Keratinocyte (primary cell): ENCODE measurements around the gene AOAH. TPM values are rescaled to one million over a fixed set of nuclear protein-coding genes. Genes with fewer than 3 reads are reported as not detected.
A peak's percentile ranks its signal among the peaks of the same experiment; 100 is the strongest.

Source experiments
- DNase-seq: peaks from one replicate; pipeline ENCODE4 v3.0.0-alpha.2; 2011; ENCODE audit warnings: low read depth, missing footprints, low spot score
- FAIRE-seq: peaks from 2 replicates; lab custom pipeline; 2011; peaks lifted over from hg19 to GRCh38; lab: Jason Lieb, UNC
- H2AFZ ChIP-seq: 2 replicates; pipeline ENCODE4 v1.6.0; 2012; ENCODE audit warnings: low read length, control low read depth, inconsistent platforms; ENCODE audit not compliant: control insufficient read depth
- H3K27ac ChIP-seq: 2 replicates; pipeline ENCODE4 v1.5.1; 2011; ENCODE audit warnings: low read length; ENCODE audit not compliant: control insufficient read depth, insufficient read depth
- H3K27me3 ChIP-seq: 3 replicates; pipeline ENCODE4 v1.6.0; 2011; ENCODE audit warnings: low read length; ENCODE audit not compliant: control insufficient read depth, insufficient read depth; ENCODE audit errors: extremely low read depth
- H3K36me3 ChIP-seq, 2 experiments: 2 replicates in 1 of 2; 3 replicates in 1 of 2; pipeline ENCODE4 v1.5.1; 2011; ENCODE audit warnings: low read length in 2 of 2, mild to moderate bottlenecking in 1 of 2; ENCODE audit not compliant: control insufficient read depth in 2 of 2, insufficient read depth in 2 of 2; ENCODE audit errors: extremely low read depth in 1 of 2
- H3K4me1 ChIP-seq: 3 replicates; pipeline ENCODE4 v1.5.1; 2011; ENCODE audit warnings: low read length; ENCODE audit not compliant: control insufficient read depth, insufficient read depth; ENCODE audit errors: extremely low read depth
- H3K4me2 ChIP-seq: 3 replicates; pipeline ENCODE4 v1.6.0; 2011; ENCODE audit warnings: low read depth, low read length; ENCODE audit not compliant: control insufficient read depth, insufficient read depth; ENCODE audit errors: extremely low read depth
- H3K4me3 ChIP-seq, 3 experiments: fragments of 200-600 bp in 1 of 3; sonication (generic) in 1 of 3; 2 replicates in 2 of 3; 3 replicates in 1 of 3; pipeline ENCODE4 v1.5.1; 2011 to 2016; ENCODE audit warnings: low read length in 3 of 3, mild to moderate bottlenecking in 3 of 3, control low read depth in 2 of 3, inconsistent platforms in 1 of 3, low read depth in 1 of 3, mixed read lengths in 1 of 3, mixed run types in 1 of 3, moderate library complexity in 1 of 3; ENCODE audit not compliant: control insufficient read depth in 2 of 3, insufficient read depth in 2 of 3; ENCODE audit errors: extremely low read depth in 1 of 3
- H3K79me2 ChIP-seq: 2 replicates; pipeline ENCODE4 v1.6.0; 2012; ENCODE audit warnings: low read length; ENCODE audit not compliant: control insufficient read depth, insufficient read depth
- H3K9ac ChIP-seq: 3 replicates; pipeline ENCODE4 v1.6.0; 2011; ENCODE audit warnings: low read length; ENCODE audit not compliant: control insufficient read depth, insufficient read depth; ENCODE audit errors: extremely low read depth
- H3K9me1 ChIP-seq: 3 replicates; pipeline ENCODE4 v1.6.0; 2011; ENCODE audit warnings: low read length; ENCODE audit not compliant: control insufficient read depth, insufficient read depth; ENCODE audit errors: extremely low read depth
- H3K9me3 ChIP-seq: 2 replicates; pipeline ENCODE4 v1.5.1; 2012; ENCODE audit warnings: low read depth, low read length; ENCODE audit not compliant: control insufficient read depth
- H4K20me1 ChIP-seq: 3 replicates; pipeline ENCODE4 v1.6.0; 2011; ENCODE audit warnings: low read length; ENCODE audit not compliant: control insufficient read depth, insufficient read depth; ENCODE audit errors: extremely low read depth
- CTCF ChIP-seq, 3 experiments: IDR thresholded peaks in 1 of 3; conservative IDR thresholded peaks in 1 of 3; optimal IDR thresholded peaks in 1 of 3; 2 replicates in 2 of 3; 3 replicates in 1 of 3; pipeline versions ENCODE3 to v1.5.1; 2011; ENCODE audit warnings: low read length in 3 of 3, mild to moderate bottlenecking in 3 of 3, moderate library complexity in 2 of 3, control low read depth in 1 of 3, inconsistent platforms in 1 of 3; ENCODE audit not compliant: insufficient read depth in 2 of 3; ENCODE audit errors: extremely low read depth in 1 of 3
- EZH2 ChIP-seq: IDR thresholded peaks from one replicate; pipeline ENCODE4 v1.6.1; 2012; ENCODE audit warnings: inconsistent platforms, mild to moderate bottlenecking, low read length, moderate library complexity
- dilution Hi-C: fragments of 300-500 bp; cut with MboI; formaldehyde crosslinking; loops from one replicate; pipeline ENCODE4 v1.7.0; 2020; ENCODE audit warnings: low sequenced_read_pairs; ENCODE audit not compliant: extremely low pct_ligation_motif_present
- polyA plus RNA-seq, 5 experiments: library from polyadenylated mRNA; depleted of rRNA in 3 of 5; stranded (reverse) in 3 of 5; stranded (forward) in 1 of 5; unstranded in 1 of 5; fragments of >200 nt; gene quantifications; 1 replicate in 1 of 5; 2 replicates in 3 of 5; 3 replicates in 1 of 5; pipeline versions ENCODE4 v1.2.1 to v1.2.3, GENCODE V29; 2011 to 2012; ENCODE audit warnings: missing spikeins in 2 of 5, low read depth in 1 of 5, low replicate concordance in 1 of 5

The AOAH gene
- polyA plus RNA-seq, 1 donor (not counting 4 experiments of a cell fraction or from before 2014, with no cell fraction given) = 0.43 TPM

- H3K79me2 ChIP-seq = no peaks in the 10 kb centered on the region
These were observed 141.0 kb downstream of the AOAH start for GRCh38 chr7:36583318-36583717.

DNA sequence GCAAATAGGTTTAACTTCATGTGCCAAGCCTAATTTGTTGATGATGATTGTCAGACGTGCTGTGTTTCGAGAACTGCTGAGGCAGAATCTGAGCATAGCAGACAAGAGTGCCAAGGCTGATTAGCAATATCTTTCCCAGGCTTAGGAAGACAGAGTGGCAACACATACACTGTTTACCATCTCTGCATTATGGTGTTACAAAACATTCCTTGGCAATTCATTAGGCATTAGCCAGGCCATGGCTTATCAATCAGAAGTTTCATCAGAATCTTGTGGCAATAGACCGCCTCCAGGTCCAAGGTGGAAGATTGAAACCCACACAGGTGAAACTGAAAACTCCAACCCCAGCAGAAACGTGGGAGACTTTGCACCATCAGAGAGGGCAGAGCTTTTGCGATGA, 148.5 kb downstream of the AOAH start:
- H3K4me3 ChIP-seq = no peak overlapping the region
- no peaks in the 10 kb centered on the region for H3K79me2 ChIP-seq
- H3K27ac ChIP-seq = no peak overlapping the region
- no peak for FAIRE-seq
- no peaks in the 10 kb centered on the region for H3K9me3 ChIP-seq
- H3K9ac ChIP-seq = no peak overlapping the region
- TF ChIP-seq CTCF (optimal IDR thresholded peaks at IDR 0.05 in 1 of 3, IDR thresholded peaks at IDR 0.05 in 1 of 3, conservative IDR thresholded peaks at IDR 0.05 in 1 of 3; ENCODE audit: extremely low read depth in 1 of 3, insufficient read depth in 2 of 3, low read length in 3 of 3) = no peak
- TF ChIP-seq EZH2 = no peak
- dilution Hi-C loops = no loop called here
- H3K4me1 ChIP-seq = no peaks in the 10 kb centered on the region
- H2AFZ ChIP-seq = no peak overlapping the region
- no peaks in the 10 kb centered on the region for H4K20me1 ChIP-seq
- no peaks in the 10 kb centered on the region for H3K27me3 ChIP-seq
- no peaks in the 10 kb centered on the region for H3K9me1 ChIP-seq
- H3K36me3 ChIP-seq = no peaks in the 10 kb centered on the region
- no peak overlapping the region for H3K4me2 ChIP-seq
- DNase-seq = no peak

More at GRCh38 chr7:36583318-36583717, 141.0 kb downstream of the AOAH start:
- DNase-seq (no peak), FAIRE-seq (peak; percentile 77)
- H3K36me3 ChIP-seq = no peaks in the 10 kb centered on the region
- H3K9me3 ChIP-seq = no peaks in the 10 kb centered on the region
- H2AFZ ChIP-seq = no peak overlapping the region
- H3K27ac ChIP-seq = no peak overlapping the region
- H3K4me3 ChIP-seq = no peak overlapping the region
- dilution Hi-C loops = no loop called here
- TF ChIP-seq CTCF (optimal IDR thresholded peaks at IDR 0.05 in 1 of 3, IDR thresholded peaks at IDR 0.05 in 1 of 3, conservative IDR thresholded peaks at IDR 0.05 in 1 of 3; ENCODE audit: extremely low read depth in 1 of 3, insufficient read depth in 2 of 3, low read length in 3 of 3) = no peak
- TF ChIP-seq EZH2 = no peak
- H4K20me1 ChIP-seq = no peaks in the 10 kb centered on the region
- H3K9ac ChIP-seq = no peak overlapping the region
- H3K27me3 ChIP-seq = no peaks in the 10 kb centered on the region
- peaks cover 2% of the 10 kb centered on the region for H3K4me1 ChIP-seq
- no peak overlapping the region for H3K4me2 ChIP-seq
- no peaks in the 10 kb centered on the region for H3K9me1 ChIP-seq
